NT2/D1 (cell line): Measurements from ENCODE around the gene GPR179.
"Not testable (repeated sequence)": the region's sequence is repeated elsewhere in the genome, so short reads cannot be mapped to it uniquely, and the experiment has no call there.

Experiments used
- SUZ12 ChIP-seq: IDR thresholded peaks from 2 replicates; pipeline ENCODE4 v1.6.1; 2011; ENCODE audit not compliant: insufficient read length, insufficient read depth; ENCODE audit errors: extremely low read depth
- YY1 ChIP-seq: IDR thresholded peaks from 2 replicates; pipeline ENCODE4 v1.6.1; 2011; ENCODE audit not compliant: insufficient read length, insufficient read depth
- ZNF274 ChIP-seq: IDR thresholded peaks from 2 replicates; pipeline ENCODE4 v1.6.1; 2011; ENCODE audit warnings: mild to moderate bottlenecking, low read depth, low read length

DNA sequence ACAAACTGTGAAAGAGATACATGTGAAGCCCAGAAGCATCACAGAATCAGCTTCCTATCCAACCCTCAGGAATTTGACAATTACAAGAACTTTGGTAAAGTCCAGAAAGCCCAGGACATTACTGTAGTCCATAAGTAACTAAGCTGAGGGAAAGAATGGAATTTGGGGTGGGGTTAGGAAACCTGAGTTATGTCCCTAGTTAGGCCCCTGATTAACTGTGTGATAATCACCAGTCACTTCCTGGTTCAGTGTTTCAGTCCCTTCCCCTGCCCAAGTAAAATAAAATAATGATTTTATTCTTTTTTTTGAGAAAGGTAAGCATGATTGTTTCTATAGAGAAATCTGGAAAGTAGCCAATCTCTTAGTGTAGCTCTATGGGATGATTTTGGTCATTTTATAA is 57.8 kb downstream of the GPR179 start:
- not testable (repeated sequence) for TF ChIP-seq YY1, SUZ12, ZNF274
